GM12878 (cell line): ENCODE measurements around the gene PLEKHM1.

ENCODE experiments used
- BACH1 ChIP-seq: fragments of 450-650 bp; IDR thresholded peaks from 2 replicates; pipeline ENCODE4 v1.6.1; 2017; ENCODE audit warnings: mild to moderate bottlenecking, borderline replicate concordance
- BHLHE40 ChIP-seq, 2 experiments: fragments of 450-650 bp in 1 of 2; IDR thresholded peaks; 2 replicates each; pipeline ENCODE4 v1.6.1; 2011 to 2017; ENCODE audit warnings: low read depth in 2 of 2, borderline replicate concordance in 1 of 2, improper control_type of control experiment in 1 of 2, low read length in 1 of 2, mild to moderate bottlenecking in 1 of 2
- JUNB ChIP-seq: IDR thresholded peaks from 2 replicates; pipeline ENCODE4 v1.6.1; 2016; ENCODE audit warnings: antibody characterized with exemption, mild to moderate bottlenecking
- MXI1 ChIP-seq: fragments of 150-350 bp; IDR thresholded peaks from 2 replicates; pipeline ENCODE4 v1.6.1; 2011; ENCODE audit warnings: low read depth, mild to moderate bottlenecking, inconsistent platforms, low read length, improper control_type of control experiment
- RAD51 ChIP-seq: fragments of 450-650 bp; IDR thresholded peaks from 2 replicates; pipeline ENCODE4 v1.6.1; 2016; ENCODE audit warnings: moderate library complexity, mild to moderate bottlenecking, inconsistent platforms
- SMC3 ChIP-seq: IDR thresholded peaks from 2 replicates; pipeline ENCODE4 v1.6.1; 2011; ENCODE audit warnings: low read length, improper control_type of control experiment, borderline replicate concordance
- ZNF384 ChIP-seq: IDR thresholded peaks from 2 replicates; pipeline ENCODE4 v1.6.1; 2012; ENCODE audit warnings: low read depth, mild to moderate bottlenecking, low read length, improper control_type of control experiment, borderline replicate concordance
- ZSCAN29 ChIP-seq: fragments of 450-650 bp; IDR thresholded peaks from 2 replicates; pipeline ENCODE4 v1.6.1; 2017; ENCODE audit warnings: mild to moderate bottlenecking, moderate library complexity
- TF ChIP-seq, protein P1 (sequence below), 3 experiments: IDR thresholded peaks in 2 of 3; conservative IDR thresholded peaks in 1 of 3; 2 replicates each; pipeline ENCODE4 v1.5.1; 2011; ENCODE audit warnings: low read depth in 3 of 3, low read length in 3 of 3, mild to moderate bottlenecking in 3 of 3, control low read depth in 2 of 3, moderate library complexity in 2 of 3, inconsistent platforms in 1 of 3, mixed read lengths in 1 of 3; ENCODE audit not compliant: control insufficient read depth in 2 of 3, insufficient read depth in 1 of 3; ENCODE audit errors: extremely low read depth in 1 of 3
- TF ChIP-seq, protein P2 (sequence below): IDR thresholded peaks from 2 replicates; pipeline ENCODE4 v1.6.1; 2012; ENCODE audit warnings: low read depth, low read length, improper control_type of control experiment
- TF ChIP-seq, protein P3 (sequence below): IDR thresholded peaks from 2 replicates; pipeline ENCODE4 v1.6.1; 2011; ENCODE audit warnings: low read depth, low read length, improper control_type of control experiment, borderline replicate concordance

DNA sequence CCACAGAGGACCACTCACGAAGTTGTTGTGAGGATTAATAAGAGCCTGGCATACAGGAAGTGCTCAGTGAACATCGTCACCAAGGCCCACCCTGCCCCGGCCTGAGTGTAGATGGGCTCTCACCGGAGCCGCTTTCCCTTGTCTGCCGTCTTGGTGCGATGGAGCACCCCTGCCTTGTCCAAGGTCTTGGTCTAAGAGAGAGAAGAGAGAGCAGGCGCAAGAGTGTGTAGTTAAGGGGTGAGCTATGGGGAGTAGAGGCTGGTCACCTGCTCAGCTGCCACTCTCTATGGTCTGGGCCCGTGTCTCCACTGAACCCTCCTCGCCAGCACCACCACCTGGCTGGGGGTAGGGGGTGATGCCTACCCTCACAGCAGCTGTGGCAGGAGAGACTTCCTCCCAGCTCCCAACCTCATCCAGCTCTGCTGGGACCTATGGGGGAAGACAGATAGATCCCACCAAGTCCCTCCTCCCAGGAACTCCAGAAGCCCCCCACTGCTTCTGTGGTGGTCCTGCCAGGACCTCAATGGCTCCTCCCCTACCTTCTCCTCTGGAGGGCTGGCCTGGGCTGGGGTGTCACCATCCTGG lies 86.5 kb downstream of the PLEKHM1 start:
- TF ChIP-seq BHLHE40 (IDR thresholded peaks at IDR 0.05; ENCODE audit: borderline replicate concordance in 1 of 2, low read depth in 2 of 2, low read length in 1 of 2) (no peak), JUNB (no peak), ZSCAN29 (no peak), BACH1 (no peak), MXI1 (no peak), RAD51 (no peak), ZNF384 (no peak), SMC3 (no peak)
- TF ChIP-seq, protein P1, sequence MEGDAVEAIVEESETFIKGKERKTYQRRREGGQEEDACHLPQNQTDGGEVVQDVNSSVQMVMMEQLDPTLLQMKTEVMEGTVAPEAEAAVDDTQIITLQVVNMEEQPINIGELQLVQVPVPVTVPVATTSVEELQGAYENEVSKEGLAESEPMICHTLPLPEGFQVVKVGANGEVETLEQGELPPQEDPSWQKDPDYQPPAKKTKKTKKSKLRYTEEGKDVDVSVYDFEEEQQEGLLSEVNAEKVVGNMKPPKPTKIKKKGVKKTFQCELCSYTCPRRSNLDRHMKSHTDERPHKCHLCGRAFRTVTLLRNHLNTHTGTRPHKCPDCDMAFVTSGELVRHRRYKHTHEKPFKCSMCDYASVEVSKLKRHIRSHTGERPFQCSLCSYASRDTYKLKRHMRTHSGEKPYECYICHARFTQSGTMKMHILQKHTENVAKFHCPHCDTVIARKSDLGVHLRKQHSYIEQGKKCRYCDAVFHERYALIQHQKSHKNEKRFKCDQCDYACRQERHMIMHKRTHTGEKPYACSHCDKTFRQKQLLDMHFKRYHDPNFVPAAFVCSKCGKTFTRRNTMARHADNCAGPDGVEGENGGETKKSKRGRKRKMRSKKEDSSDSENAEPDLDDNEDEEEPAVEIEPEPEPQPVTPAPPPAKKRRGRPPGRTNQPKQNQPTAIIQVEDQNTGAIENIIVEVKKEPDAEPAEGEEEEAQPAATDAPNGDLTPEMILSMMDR (IDR thresholded peaks at IDR 0.05 in 2 of 3, conservative IDR thresholded peaks at IDR 0.05 in 1 of 3; ENCODE audit: control insufficient read depth in 2 of 3, extremely low read depth in 1 of 3, insufficient read depth in 1 of 3, low read depth in 3 of 3, low read length in 3 of 3) = no peak
- TF ChIP-seq, protein P2, sequence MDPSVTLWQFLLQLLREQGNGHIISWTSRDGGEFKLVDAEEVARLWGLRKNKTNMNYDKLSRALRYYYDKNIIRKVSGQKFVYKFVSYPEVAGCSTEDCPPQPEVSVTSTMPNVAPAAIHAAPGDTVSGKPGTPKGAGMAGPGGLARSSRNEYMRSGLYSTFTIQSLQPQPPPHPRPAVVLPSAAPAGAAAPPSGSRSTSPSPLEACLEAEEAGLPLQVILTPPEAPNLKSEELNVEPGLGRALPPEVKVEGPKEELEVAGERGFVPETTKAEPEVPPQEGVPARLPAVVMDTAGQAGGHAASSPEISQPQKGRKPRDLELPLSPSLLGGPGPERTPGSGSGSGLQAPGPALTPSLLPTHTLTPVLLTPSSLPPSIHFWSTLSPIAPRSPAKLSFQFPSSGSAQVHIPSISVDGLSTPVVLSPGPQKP = no peak
- TF ChIP-seq, protein P3, sequence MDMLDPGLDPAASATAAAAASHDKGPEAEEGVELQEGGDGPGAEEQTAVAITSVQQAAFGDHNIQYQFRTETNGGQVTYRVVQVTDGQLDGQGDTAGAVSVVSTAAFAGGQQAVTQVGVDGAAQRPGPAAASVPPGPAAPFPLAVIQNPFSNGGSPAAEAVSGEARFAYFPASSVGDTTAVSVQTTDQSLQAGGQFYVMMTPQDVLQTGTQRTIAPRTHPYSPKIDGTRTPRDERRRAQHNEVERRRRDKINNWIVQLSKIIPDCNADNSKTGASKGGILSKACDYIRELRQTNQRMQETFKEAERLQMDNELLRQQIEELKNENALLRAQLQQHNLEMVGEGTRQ = no peak
